DND-41 (cell line): ENCODE results near the gene EXOC3L4.

Source experiments
- ATAC-seq: fragments of 200-7000 bp; cut with Tn5 transposase; 3 replicates; pipeline ENCODE4 v1.9.1; 2021; ENCODE audit warnings: low read depth; ENCODE audit not compliant: insufficient read depth
- DNase-seq: peaks from one replicate; pipeline ENCODE4 v3.0.0-alpha.2; 2020
- H2AFZ ChIP-seq: 2 replicates; pipeline ENCODE4 v1.6.0; 2012; ENCODE audit warnings: low read depth, low read length
- H3K27ac ChIP-seq: 2 replicates; pipeline ENCODE4 v1.5.1; 2012; ENCODE audit warnings: low read length, inconsistent platforms
- H3K27me3 ChIP-seq: fragments of 200-600 bp; sonication (generic); 2 replicates; pipeline ENCODE4 v1.6.0; 2012; ENCODE audit warnings: low read length, mild to moderate bottlenecking, inconsistent platforms; ENCODE audit not compliant: insufficient read depth, poor library complexity
- H3K36me3 ChIP-seq: 2 replicates; pipeline ENCODE4 v1.5.1; 2012; ENCODE audit warnings: low read length, inconsistent platforms; ENCODE audit not compliant: insufficient read depth
- H3K4me1 ChIP-seq: 2 replicates; pipeline ENCODE4 v1.5.1; 2012; ENCODE audit warnings: mild to moderate bottlenecking, low read length; ENCODE audit not compliant: insufficient read depth
- H3K4me2 ChIP-seq: 2 replicates; pipeline ENCODE4 v1.6.0; 2012; ENCODE audit warnings: mild to moderate bottlenecking, moderate library complexity, low read length, inconsistent platforms; ENCODE audit not compliant: insufficient read depth
- H3K4me3 ChIP-seq, 2 experiments: fragments of 200-600 bp in 1 of 2; shearing (Covaris generic) in 1 of 2; 2 replicates each; pipeline ENCODE4 v1.5.1; 2012 to 2016; ENCODE audit warnings: inconsistent platforms in 2 of 2, low read length in 2 of 2, mild to moderate bottlenecking in 2 of 2, low read depth in 1 of 2, moderate library complexity in 1 of 2
- H3K79me2 ChIP-seq: 2 replicates; pipeline ENCODE4 v1.6.0; 2012; ENCODE audit warnings: low read length, inconsistent platforms; ENCODE audit not compliant: insufficient read depth
- H3K9ac ChIP-seq: 2 replicates; pipeline ENCODE4 v1.6.0; 2012; ENCODE audit warnings: low read depth, mild to moderate bottlenecking, inconsistent platforms, low read length, moderate library complexity
- H3K9me3 ChIP-seq: 2 replicates; pipeline ENCODE4 v1.5.1; 2012; ENCODE audit warnings: low read length, moderate library complexity, mild to moderate bottlenecking, inconsistent platforms; ENCODE audit not compliant: insufficient read depth, severe bottlenecking
- H4K20me1 ChIP-seq: 2 replicates; pipeline ENCODE4 v1.6.0; 2012; ENCODE audit warnings: low read length; ENCODE audit not compliant: insufficient read depth
- CTCF ChIP-seq: IDR thresholded peaks from 2 replicates; pipeline ENCODE4 v1.5.1; 2012; ENCODE audit warnings: borderline replicate concordance, low read length, moderate library complexity, mild to moderate bottlenecking; ENCODE audit not compliant: poor library complexity, severe bottlenecking; ENCODE audit errors: extremely low read depth
- EZH2 ChIP-seq: IDR thresholded peaks from 3 replicates; pipeline ENCODE4 v1.6.1; 2012; ENCODE audit warnings: borderline replicate concordance, low read depth, mild to moderate bottlenecking, moderate library complexity, low read length, inconsistent platforms; ENCODE audit not compliant: severe bottlenecking

Gene EXOC3L4

GRCh38 chr14:103070263-103070885 is 24.2 kb upstream of the EXOC3L4 start:
- Histone ChIP-seq H3K27me3 (peaks cover 6% of the 10 kb centered on the region), H3K27ac (no peak overlapping the region), H3K4me3 (no peak overlapping the region), H3K9me3 (no peaks in the 10 kb centered on the region), H4K20me1 (peaks cover 3% of the 10 kb centered on the region; the same call in 1 of the 2 replicates), H2AFZ (no peak overlapping the region), H3K4me1 (peaks cover 3% of the 10 kb centered on the region), H3K9ac (no peak overlapping the region), H3K4me2 (no peak overlapping the region), H3K79me2 (no peaks in the 10 kb centered on the region), H3K36me3 (no peaks in the 10 kb centered on the region)
- TF ChIP-seq CTCF (no peak), EZH2 (no peak)
- DNase-seq (no peak), ATAC-seq (no peak)

- H3K4me1 ChIP-seq = peaks cover 9% of the 10 kb centered on the region
- TF ChIP-seq CTCF = no peak
- TF ChIP-seq EZH2 = no peak
- no peak overlapping the region for H3K4me3 ChIP-seq
- no peak for ATAC-seq
- peaks cover 9% of the 10 kb centered on the region for H3K27me3 ChIP-seq
- no peaks in the 10 kb centered on the region for H3K9me3 ChIP-seq
- H3K36me3 ChIP-seq = no peaks in the 10 kb centered on the region
- no peak for DNase-seq
- no peak overlapping the region for H3K9ac ChIP-seq
- H3K4me2 ChIP-seq = no peak overlapping the region
- H2AFZ ChIP-seq = no peak overlapping the region
- no peak overlapping the region for H3K27ac ChIP-seq
- H3K79me2 ChIP-seq = no peaks in the 10 kb centered on the region
- H4K20me1 ChIP-seq = peaks cover 3% of the 10 kb centered on the region; the same call in 1 of the 2 replicates
Observed at GRCh38 chr14:103070971-103071542, 23.5 kb upstream of the EXOC3L4 start.

GRCh38 chr14:103071544-103072251 is 22.8 kb upstream of the EXOC3L4 start:
- H3K9ac ChIP-seq = no peak overlapping the region
- H3K27ac ChIP-seq = no peak overlapping the region
- no peak overlapping the region for H3K4me2 ChIP-seq

More at GRCh38 chr14:103071544-103072251, 22.8 kb upstream of the EXOC3L4 start:
- no peaks in the 10 kb centered on the region for H3K9me3 ChIP-seq
- no peak for TF ChIP-seq EZH2
- TF ChIP-seq CTCF = no peak
- no peaks in the 10 kb centered on the region for H3K79me2 ChIP-seq
- no peak for DNase-seq
- no peak overlapping the region for H3K4me3 ChIP-seq
- no peak for ATAC-seq
- H2AFZ ChIP-seq = no peak overlapping the region
- H4K20me1 ChIP-seq = peaks cover 3% of the 10 kb centered on the region; the same call in 1 of the 2 replicates
- H3K36me3 ChIP-seq = no peaks in the 10 kb centered on the region
- H3K27me3 ChIP-seq = peaks cover 9% of the 10 kb centered on the region
- H3K4me1 ChIP-seq = peaks cover 11% of the 10 kb centered on the region
